ENCODE measurements around the gene FBXO44.

The FBXO44 gene

GRCh38 chr1:11690397-11691301 lies 36.0 kb downstream of the FBXO44 start:
- DNase-seq (ENCODE audit: low spot score) = no peak

- DNase-seq (ENCODE audit: low spot score) = no peak
Observed at GRCh38 chr1:11691302-11691914, 36.7 kb downstream of the FBXO44 start, which contains the start of gene DRAXIN. Gene DRAXIN (plus strand): TSS chr1:11691710. CDS start chr1:11706259, 14,549 bp downstream.

GRCh38 chr1:11691928-11692711 lies 37.4 kb downstream of the FBXO44 start:
- no peak for DNase-seq (ENCODE audit: low spot score)

GRCh38 chr1:11693024-11693590 lies 38.4 kb downstream of the FBXO44 start:
- DNase-seq (ENCODE audit: low spot score) = no peak

- no peak for DNase-seq (ENCODE audit: low spot score)
Observed at GRCh38 chr1:11693917-11694316, 39.2 kb downstream of the FBXO44 start.

GRCh38 chr1:11695861-11696260 lies 41.2 kb downstream of the FBXO44 start:
- DNase-seq (ENCODE audit: low spot score) = no peak

GRCh38 chr1:11697188-11697892 lies 42.7 kb downstream of the FBXO44 start:
- no peak for DNase-seq (ENCODE audit: low spot score)

GRCh38 chr1:11697893-11698210 lies 43.2 kb downstream of the FBXO44 start:
- no peak for DNase-seq (ENCODE audit: low spot score)

GRCh38 chr1:11700601-11701467 lies 46.2 kb downstream of the FBXO44 start:
- no peak for DNase-seq (ENCODE audit: low spot score)

- DNase-seq (ENCODE audit: low spot score) = no peak
Observed at GRCh38 chr1:11701551-11701961, 46.9 kb downstream of the FBXO44 start.

GRCh38 chr1:11701981-11702803 lies 47.5 kb downstream of the FBXO44 start:
- DNase-seq (ENCODE audit: low spot score) = no peak

GRCh38 chr1:11703357-11704193 lies 48.9 kb downstream of the FBXO44 start:
- no peak for DNase-seq (ENCODE audit: low spot score)

GRCh38 chr1:11704194-11704529 lies 49.5 kb downstream of the FBXO44 start:
- no peak for DNase-seq (ENCODE audit: low spot score)

- no peak for DNase-seq (ENCODE audit: low spot score)
Observed at GRCh38 chr1:11704691-11705475, 50.2 kb downstream of the FBXO44 start.

- no peak for DNase-seq (ENCODE audit: low spot score)
Observed at GRCh38 chr1:11705596-11705995, 50.9 kb downstream of the FBXO44 start.

GRCh38 chr1:11706292-11706691 lies 51.6 kb downstream of the FBXO44 start:
- no peak for DNase-seq (ENCODE audit: low spot score)

- no peak for DNase-seq (ENCODE audit: low spot score)
Observed at GRCh38 chr1:11707621-11708276, 53.1 kb downstream of the FBXO44 start.
